ENCODE measurements around the gene TMEM184A.
A peak's percentile ranks its signal among the peaks of the same experiment; 100 is the strongest.

TMEM184A gene

DNA sequence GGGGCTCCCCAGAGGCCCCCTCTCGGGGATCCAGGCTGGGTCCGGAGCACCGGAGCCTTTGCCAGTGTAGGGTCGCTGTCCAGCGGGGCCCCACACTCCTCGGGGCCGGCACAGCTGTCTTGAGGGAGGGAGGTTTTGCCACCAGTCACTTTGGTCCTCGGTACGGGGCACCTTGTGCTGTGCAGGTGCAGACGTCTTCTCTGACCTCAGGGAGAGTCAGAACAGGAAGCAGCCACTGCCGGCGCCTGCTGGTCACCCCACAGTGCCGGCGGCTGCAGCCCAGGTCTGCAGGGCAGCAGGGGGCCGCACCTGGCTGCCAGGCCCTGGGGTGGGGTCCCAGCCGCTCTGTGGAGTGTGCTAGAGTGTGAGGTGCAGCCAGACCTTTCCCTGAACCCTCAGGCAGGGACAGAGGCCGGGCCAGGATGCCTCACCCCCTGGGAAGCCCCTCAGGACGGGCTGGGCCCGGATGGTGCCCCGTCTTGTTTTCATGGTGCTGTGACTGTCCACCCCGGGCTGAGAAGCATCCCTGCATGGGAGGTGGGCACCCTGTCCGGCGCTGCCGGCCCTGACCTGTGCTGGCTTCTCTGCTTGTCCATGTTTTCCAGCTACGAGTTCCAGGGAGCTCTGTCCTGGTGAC is 17.3 kb downstream of the TMEM184A start:
- DNase-seq = no peak

DNA sequence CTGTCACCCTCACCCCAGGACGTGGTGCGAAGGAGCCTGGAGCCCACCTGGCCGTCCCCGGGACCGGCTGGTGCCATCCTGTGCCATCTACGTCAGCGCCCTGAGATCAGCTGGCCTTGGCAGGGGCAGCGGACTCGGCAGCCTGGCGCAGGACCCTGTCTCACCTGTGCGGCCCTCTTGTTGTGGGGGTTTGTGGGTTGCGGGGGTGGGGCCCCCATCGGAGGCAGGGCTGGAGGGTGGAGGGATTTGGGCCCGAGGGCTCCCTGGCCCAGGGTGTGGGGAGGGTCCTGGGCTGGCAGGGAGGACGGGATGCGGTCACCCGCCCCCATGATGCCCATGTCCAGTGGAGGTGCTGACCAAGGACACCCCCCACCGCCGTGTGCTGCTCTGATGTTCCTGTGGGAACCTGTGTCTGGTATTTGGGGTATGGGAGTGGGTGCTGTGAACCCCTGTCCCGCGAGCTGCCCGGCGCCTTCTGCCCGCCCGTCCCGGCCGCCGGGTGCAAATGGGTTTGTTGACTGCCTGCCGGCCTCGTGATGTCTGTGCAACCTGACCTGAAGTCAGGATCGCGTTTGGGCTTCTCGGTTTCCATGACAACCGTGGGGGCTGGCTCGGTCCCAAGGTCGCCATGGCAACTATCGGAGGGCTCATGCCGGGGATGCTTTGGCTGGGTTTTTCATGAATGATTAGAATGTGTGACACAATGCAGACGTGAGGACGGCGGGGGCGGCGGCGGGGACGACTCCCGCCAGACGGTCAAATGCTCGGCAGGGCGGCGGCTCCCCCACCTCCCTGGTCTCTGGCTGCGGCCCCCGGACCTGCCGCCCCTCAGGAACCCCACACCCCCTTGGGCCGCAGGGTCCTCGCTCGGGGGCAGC is 18.2 kb downstream of the TMEM184A start:
- DNase-seq = no peak

DNA sequence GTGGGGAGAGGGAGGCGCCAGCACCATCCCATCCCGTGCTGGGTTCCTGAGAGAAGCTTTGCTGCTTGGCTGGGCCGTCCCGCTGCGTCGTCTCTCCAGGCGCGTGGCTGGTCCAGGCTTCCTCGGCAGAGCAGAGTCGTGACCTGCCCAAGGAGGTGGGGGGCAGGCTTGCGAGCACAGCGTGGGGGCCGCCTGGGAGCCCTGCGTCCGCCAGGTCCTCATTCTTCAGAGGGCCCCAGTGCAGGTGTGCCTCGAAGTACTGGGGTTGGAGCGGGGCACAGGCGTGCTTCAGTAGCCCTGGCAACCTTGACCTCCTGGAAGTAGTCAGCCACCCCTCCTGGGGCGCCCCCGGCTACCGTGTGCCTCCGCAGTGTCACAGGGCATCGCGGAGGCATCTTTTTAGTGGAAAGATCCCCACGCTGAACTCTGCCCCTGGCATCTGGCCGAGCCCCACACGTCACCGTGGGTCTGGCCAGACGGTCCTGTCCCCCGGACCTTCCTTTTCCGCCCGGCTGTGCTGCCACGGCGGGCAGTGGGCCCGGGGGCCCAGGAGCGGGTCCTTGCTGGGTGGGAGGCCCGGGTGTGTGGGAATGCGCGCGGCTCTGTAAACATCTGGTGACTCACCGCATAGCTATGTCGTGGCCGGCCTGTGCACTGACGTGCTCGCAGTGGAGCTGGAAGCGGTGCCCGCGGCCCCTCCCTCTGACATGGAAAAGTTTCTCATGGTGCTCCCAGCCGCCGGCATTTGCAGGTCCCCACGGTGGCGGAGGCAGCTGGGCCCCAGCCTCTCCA is 19.1 kb downstream of the TMEM184A start:
- DNase-seq = no peak

DNA sequence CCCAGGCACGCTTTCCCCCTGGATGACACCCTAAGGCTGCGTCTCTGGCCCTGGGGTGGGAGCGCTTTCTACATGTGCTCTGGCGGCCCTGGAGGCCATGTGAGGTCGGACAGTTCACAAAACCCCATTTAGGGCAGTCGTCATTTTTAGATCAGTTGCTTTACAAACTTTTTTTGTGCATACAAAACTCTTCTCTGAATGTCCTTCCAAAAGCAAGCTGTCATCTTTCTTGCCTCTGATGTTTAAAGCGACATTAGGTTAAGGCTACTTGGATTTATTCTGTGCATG is 19.6 kb downstream of the TMEM184A start:
- DNase-seq = no peak

DNA sequence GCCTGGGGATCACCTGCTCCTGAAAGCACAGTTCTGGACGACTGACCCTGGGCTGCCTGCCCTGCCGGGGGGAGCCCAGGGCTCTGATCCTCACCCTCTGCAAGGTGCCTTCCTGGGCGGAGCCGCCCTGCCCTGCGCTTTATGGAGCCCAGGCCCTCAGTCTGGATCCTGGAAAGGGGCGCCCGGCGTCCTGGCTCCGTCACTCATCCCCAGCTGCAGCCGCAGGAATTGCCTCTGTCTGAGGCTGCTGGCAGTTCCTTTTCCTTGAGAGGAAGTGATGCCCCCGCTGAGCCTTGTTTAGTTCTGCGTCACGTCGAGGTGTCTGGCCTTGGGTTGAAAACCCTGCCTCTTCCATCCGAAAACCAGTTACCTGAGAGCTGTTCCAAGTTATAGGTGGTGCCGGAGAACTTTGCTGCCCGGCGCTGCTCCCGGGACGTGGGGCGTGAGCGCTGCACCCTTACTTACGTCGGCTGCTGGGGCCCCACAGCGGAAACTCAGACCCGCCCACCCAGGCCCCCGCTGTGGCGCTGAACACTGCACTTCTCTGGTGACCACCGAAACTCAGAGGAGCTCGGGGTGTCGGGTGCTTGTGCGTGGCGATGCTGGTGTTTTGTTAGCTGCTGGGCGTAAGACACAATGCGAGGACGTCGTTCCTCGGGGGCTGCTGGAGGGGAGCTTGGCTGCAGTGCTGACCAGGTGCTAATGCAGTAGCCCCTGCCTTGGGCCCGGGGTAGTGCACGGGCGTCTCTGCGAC is 20.1 kb downstream of the TMEM184A start:
- DNase-seq = no peak

DNA sequence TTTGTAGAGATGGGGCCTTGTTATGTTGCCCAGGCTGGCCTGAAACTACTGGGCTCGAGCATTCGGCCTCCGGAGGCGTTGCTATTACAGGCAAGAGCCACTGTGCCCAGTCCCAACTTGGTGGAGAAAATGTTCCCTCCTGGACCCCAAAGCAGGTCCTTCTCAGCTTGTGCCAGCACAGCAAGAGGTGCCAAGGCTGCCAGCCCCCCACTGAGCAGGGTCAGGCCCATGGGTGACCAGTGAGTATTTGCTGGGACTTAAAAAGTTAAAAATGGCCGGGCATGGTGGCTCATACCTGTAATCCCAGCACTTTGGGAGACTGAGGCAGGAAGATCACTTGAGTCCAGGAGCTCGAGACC is 20.9 kb downstream of the TMEM184A start:
- no peak for DNase-seq

DNA sequence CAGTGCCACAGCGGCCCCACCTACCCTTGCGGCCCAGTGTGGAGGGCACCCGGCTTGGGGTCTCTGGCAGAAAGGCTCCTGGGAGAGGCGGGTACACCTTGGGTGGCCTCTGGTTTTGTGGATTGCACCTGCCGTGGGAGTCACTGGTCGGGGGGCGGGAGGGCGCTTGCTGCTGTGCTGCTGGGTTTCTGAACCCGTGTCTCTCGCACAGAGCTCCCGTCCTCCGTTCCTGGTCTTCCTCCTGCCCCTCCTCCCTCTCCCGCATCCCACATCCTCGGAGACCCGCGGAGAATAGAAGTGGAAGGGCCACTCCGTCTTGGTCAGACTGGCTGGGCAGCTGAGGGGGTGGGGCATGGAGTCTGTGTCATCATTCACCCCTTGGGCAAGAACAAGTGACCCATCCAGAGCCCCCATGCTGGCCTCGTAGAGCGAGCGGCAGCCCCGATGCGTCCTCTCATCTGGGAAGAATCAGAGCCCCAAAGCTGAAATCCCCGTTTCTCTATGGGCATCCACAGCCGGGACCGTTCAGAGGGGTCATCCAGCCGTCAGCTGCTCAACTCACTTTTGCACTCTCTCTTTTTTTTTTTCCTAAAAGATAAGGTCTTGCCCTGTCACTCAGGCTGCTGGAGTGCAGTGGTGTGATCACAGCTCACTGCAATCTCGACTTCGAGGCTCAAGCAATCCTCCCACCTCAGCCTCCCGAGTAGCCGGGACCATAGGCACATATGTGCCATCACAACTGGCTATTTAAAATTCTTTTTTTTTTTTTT is 21.5 kb downstream of the TMEM184A start:
- DNase-seq = no peak

DNA sequence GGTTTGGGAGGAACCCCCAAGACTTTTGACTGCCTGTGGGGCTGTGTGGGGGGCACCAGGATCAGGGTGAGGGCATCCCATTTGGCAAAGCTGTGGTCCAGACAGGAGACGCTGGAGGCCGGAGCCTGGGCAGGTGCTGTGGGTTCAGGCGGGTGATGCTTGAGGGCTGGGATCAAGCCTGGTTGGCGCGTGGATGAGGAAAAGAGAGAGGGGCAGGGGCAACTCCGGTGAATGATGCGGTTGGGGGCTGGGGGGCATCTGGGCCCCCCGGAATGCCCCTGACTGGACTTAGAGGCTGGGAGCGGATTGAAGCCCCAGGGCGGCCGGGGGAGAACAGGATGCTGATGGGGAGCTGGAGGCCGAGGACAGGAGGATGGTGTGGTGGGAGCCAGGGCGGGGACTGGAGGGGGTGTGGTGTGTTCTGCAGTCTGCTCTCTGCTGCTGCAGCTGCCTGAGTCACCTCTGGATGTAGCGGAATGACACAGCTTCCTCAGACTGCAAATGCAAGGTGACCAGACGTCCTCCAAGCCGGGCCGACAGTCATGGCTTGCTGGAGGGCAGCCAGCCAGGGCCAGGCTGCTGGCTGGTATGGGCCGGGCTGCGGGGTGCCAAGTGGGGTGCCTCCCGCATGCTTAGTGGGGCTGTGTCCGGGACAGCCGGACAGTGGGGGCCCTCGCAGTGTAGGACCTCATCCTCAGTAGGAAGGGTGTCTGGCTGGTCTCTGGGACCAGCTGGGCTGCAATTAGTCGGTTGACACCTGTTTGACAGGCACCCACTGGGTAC is 22.3 kb downstream of the TMEM184A start:
- DNase-seq = peak; percentile 57

DNA sequence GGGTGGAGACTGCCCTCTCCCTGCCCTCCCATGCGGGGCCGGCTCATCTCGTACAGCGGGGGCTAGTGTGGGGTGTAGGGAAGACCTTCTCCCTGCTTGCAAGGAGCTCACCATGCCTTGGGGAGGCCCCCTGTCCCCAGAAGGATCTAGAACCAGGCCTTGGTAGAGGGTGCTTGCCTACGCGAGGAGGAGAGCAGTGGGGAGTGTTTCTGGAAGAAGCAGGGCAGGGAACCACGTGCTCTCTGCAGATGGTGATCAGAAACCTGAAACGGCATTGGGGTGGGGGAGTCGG is 22.8 kb downstream of the TMEM184A start:
- no peak for DNase-seq

DNA sequence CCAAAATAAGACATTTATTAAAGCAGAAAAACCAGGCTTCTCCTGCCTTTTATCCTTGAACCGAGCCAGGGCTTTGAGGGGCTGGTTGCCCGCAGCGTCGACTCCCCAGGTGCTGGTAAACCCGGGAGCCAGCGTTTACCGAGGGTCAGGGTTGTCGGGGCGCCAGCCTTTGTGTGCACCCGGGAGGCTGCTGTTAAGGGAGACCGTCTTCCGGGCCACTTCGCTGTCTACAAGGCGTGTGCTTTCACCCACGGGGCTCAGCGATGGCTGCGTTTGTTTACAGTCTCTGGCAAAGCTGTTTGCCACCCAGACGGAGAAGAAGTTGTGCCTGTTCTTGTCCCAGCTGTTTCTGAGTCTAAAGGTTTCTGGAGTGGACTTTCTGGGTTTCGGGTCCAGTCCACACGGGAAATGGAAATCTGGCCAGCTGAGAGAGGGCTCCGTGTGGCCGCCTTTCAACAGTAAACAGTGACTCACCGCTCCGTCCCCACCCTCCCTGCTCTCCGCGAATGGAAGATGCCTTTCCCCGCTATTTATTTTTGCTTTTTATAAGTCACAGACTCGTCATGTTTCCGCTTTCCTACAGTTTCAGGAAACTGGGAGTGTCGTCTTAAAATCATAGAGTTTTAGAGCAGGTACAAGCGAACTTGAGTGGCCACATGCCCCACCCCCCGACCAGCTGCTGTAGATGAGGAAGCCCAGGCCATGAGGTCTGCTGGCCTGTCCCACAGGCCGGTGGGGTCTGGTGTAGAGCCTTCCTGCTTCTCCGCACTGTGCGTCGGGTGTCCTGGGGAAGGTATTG is 23.4 kb downstream of the TMEM184A start:
- DNase-seq = peak; percentile 44

DNA sequence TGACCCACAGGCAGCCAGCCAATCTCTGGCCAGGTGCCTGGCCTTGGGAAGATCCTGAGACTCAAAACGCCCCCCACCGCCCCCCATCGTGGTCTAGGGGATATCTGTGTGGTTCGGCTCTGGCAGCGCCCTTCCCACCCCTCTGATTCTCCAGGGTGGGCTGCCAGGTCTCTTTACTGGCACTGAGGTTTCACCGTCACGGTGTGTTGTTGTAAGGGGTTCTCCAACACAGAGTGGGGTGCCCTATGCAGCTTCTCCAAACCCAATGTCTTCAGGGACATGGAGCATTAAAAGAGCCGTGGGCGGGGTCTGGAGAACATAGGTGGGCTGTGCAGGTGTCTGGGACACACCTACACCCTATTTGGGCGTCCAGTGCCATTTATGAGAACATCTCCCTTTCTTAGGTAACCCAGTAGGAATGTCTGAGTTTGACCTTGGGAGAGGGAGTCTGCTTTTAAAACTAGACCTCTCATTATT is 24.0 kb downstream of the TMEM184A start:
- DNase-seq = no peak

DNA sequence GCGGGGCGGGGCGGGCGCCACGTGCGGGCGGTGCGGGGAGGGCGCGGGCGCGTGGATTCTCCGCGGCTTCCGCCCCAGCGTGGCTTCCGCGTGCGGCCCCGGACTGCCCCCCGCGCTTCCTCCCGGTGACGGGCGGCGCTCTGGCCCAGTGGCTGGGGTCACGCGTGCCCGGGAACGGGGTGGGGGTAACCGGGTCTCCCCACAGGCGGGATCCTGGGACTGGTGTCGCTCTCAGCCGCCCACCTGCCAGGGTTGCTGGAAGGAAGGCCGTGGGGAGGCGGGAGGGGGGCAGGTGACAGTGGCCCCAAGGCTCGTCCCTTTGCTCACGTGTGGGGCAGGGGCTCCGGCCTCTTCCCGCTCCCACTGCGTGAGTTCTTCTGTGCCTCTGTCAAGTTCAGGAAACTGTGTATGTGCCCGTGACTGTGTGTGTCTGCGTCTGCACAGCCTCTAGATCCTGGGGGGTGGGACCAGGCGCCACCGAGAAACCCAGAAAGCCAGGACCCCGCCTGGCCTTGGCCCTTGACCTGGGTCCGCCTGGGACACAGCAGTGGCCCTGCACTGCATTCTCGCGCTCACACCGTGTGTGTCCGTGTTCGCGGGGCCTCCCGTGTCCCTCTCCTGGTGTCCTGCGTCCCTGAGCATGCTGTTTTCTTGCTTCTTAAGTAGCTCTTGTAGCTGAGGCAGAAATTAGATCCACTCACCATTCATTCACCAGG is 24.6 kb downstream of the TMEM184A start:
- no peak for DNase-seq

DNA sequence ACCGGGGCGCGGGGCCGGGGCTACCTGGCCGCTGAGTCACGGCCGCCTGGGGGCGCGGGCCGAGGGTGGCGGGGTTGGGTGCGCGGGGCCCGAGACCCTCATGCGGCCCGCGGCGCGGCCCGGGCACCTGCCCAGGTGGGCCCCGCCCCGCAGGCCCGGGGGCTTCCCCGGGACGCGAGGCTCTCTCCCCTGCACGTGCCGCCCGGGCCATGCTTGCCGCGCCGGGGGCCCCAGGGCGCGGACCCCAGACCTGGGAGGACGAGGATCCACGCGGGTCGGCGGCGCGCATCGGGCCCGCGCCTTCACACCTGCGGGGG is 25.1 kb downstream of the TMEM184A start:
- DNase-seq = no peak

DNA sequence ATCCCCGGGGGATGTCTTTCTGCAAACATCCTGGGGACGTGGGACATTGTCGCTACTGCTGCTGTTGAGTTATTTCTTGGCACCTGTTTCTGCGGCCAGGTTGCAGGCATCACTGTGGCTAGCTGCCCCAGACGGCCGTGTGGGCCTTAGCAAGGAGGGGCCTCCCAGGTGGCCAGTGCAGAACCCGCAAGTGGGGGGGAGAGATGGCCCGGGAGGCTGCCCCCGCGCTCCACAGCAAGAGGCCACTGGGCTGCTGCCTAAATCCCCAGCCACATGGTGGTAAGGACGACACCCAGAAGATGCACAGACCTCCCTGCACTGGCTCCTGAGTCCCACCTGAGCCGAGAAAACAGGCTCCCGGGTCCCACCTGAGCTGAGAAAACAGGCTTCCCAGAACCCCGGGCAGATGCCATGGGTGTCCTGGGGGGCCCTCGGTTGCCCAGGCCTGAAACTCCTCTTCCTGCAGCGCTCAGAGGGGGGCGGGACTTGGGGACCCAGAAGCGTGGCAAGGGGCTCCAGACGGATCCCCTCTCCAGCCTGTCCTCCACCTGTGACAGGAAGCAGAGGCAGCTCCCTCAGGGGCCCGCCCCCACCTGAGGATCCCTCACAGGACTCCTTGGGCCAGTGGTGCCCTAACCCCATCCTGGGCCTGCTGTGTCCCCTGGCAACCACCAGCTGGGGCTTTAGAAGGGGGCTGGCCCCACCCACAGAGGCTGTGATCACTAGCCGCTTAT is 26.5 kb downstream of the TMEM184A start:
- no peak for DNase-seq

DNA sequence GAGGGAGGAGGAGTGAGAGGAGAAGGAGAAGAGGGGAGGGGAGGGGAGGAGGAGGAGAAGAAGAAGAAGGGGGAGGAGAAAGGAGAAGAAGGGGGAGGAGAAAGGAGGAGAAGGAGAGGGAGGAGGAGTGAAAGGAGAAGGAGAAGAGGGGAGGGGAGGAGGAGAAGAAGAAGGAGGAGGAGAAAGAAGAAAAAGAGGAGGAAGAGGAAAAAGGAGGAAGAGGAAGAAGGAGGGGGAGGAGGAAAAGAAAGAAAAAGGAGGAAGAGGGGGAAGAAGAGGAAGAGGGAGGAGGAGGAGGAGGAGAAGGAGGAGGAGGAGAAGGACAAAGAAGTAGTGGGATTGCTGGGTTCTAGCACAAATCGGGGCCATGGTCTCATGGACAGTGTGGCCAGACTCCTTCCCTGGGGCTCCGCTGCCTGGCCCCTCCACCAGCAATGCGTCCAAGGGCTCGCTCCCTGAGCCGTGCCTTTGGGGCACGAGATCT is 29.7 kb downstream of the TMEM184A start:
- no peak for DNase-seq

DNA sequence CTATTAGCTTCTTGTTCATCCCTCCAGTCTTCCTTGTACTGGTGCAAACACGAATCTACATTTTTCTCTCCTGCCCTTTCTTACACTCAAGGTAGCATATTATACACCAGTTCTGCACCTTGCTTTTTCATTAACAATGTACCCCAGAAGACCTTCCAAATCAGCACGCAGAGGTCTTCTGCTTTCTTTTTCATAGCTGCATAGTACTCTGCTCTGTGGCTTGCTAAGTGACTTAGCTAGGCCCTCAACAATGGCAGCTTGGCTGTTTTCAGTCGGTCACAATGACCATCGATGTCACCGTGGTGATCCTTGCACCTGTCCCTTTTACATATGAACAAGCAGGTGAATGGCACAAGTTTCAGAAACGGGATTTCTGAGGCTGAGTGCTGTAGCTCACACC is 30.6 kb downstream of the TMEM184A start:
- no peak for DNase-seq

DNA sequence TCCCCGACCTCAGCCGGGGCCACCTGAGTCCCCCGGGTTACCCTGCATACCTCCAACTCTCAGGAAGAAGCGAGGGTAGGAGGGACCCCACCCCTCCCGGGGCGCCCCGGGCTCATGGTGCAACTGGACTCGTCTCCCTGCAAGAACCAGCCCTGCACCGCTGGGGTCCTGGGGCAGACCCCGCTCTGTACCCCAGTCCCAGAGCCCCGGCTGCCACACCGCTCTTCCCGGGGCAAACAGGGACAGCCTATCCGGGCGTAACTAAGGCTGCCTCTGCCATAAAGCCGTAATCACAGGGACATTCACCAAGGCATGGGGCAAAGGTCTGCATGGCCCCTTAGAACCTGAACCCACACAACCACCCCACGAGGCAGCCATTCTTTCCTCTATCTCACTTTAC is 32.2 kb downstream of the TMEM184A start:
- DNase-seq = no peak

DNA sequence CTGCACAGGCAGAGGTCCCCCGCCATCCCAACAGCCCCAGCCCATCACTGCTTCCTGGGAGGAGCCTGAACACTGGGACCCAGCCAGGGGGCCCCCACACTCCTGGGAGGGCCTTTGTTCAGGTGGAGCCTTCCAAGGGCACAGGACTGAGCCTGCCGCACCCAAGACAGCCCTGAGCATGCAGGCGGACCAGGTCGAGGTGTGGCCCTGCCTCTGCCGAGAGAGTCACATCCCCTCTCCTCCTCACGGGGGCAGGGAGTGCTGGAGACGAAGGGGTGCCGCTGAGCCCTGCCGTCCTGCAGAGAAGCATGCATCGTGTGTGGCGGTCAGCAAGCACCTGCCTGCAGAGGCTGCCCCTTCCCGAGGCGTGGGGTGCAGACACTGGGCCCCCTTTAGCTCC is 32.8 kb downstream of the TMEM184A start:
- DNase-seq = no peak

DNA sequence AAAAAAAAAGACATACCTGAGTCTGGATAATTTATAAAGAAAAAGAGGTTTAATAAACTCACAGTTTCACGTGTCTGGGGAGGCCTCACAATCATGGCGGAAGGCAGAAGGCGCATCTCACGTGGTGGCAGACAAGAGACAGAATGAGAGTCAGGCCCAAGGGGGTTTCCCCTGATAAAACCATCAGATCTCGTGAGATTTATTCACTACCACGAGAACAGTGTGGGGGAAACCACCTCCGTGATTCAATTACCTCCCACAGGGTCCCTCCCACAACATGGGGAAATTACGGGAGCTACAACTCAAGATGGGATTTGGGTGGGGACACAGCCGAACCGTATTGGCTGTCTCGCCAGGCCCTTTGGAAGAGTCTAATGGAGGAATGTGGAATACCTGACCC is 34.5 kb downstream of the TMEM184A start:
- DNase-seq = no peak

Measured in stimulated activated CD4-positive, alpha-beta T cell treated with anti-CD3 and anti-CD28 coated beads, Interleukin-1b, Interleukin-23, amount 100 ng/mL, for 48 hours (primary cell).